GM10248 (cell line): ENCODE measurements around the gene STX7.
A peak's percentile ranks its signal among the peaks of the same experiment; 100 is the strongest.

ENCODE experiments used
- CTCF ChIA-PET: fragments of 300-600 bp; sonication (Branson Sonifier 250); formaldehyde crosslinking; extraction: SDS; loops from one replicate; lab custom pipeline; 2021; ENCODE audit warnings: antibody characterized with exemption; lab: Yijun Ruan, JAX
- POLR2A ChIA-PET: fragments of 350-650 bp; sonication (Branson Sonifier 250); formaldehyde crosslinking; extraction: SDS; loops from one replicate; lab custom pipeline; 2020; ENCODE audit warnings: antibody characterized with exemption; lab: Yijun Ruan, JAX
- DNase-seq: peaks from one replicate; pipeline ENCODE4 v3.0.0; 2012; ENCODE audit errors: extremely low spot score
- CTCF ChIP-seq: IDR thresholded peaks from 2 replicates; pipeline ENCODE4 v1.5.1; 2012; ENCODE audit warnings: mild to moderate bottlenecking, low read depth; ENCODE audit errors: extremely low read depth, missing control alignments, control extremely low read depth

The STX7 gene

DNA sequence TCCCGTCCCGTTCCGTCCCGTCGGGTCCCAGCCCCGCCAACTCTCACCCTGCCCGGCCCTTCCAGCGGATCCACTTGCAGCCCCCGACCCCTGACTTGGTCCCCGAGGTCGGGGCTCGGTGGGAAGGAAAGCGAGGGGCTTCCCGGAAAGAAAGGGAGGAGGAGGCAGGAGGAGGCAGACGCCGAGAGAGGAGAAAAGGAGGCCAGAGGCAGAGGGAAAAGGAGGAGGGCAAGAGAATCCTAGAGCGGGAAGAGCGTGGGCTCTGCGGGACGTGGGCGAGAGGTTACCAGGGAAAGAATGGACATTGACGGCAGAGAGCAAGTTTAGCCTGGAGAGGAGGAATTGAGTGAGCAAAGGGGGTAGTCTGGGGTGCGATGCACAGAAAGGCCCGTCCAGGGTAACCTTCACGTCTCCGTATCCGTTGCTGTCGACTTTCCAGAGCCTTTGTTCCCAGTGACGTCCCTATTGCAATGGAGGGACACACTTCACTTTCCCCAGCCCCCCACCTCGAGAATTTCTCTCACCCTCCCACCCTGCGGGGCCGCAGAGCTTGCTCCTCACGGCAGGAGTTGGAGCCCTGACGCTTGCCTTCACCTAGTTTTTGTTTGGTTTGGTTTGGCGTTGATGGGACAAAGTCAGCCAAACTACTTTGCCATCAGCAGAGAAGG, 111.2 kb downstream of the STX7 start:
- POLR2A ChIA-PET = no interaction called here
- TF ChIP-seq CTCF = no peak
- no peak for DNase-seq
- CTCF ChIA-PET = no interaction called here

GRCh38 chr6:132400883-132401617, 111.9 kb downstream of the STX7 start, which contains the start of gene MOXD1:
Gene MOXD1, minus strand, starts transcription at chr6:132401475. Its CDS starts 49 bp downstream, at chr6:132401426.
- ChIA-PET POLR2A (no interaction called here), CTCF (no interaction called here)
- peak; percentile 7 for TF ChIP-seq CTCF
- peak; percentile 72 for DNase-seq

GRCh38 chr6:132400555-132400882, 112.4 kb downstream of the STX7 start:
- DNase-seq = no peak

GRCh38 chr6:132399376-132400074, 113.4 kb downstream of the STX7 start:
- no peak for TF ChIP-seq CTCF
- POLR2A ChIA-PET = no interaction called here
- DNase-seq = no peak
- CTCF ChIA-PET = interaction anchor here (1.1 kb wide), 1 partner anchor 120 kb away, joined by 3 read pairs; no protein-coding TSS in a partner anchor

More at GRCh38 chr6:132400555-132400882, 112.4 kb downstream of the STX7 start:
- ChIA-PET POLR2A (no interaction called here), CTCF (interaction anchor here (1.1 kb wide), 1 partner anchor 121 kb away, joined by 3 read pairs; no protein-coding TSS in a partner anchor)
- TF ChIP-seq CTCF = no peak
